HTR-8/SVneo (cell line): ENCODE results near the gene DOCK6.

Experiments used
- DNase-seq: peaks from one replicate; pipeline ENCODE4 v3.0.0; 2011; ENCODE audit warnings: low spot score, mixed read lengths; ENCODE audit not compliant: insufficient read length
- FAIRE-seq: peaks from 2 replicates; lab custom pipeline; 2011; peaks lifted over from hg19 to GRCh38; lab: Jason Lieb, UNC

Gene DOCK6

DNA sequence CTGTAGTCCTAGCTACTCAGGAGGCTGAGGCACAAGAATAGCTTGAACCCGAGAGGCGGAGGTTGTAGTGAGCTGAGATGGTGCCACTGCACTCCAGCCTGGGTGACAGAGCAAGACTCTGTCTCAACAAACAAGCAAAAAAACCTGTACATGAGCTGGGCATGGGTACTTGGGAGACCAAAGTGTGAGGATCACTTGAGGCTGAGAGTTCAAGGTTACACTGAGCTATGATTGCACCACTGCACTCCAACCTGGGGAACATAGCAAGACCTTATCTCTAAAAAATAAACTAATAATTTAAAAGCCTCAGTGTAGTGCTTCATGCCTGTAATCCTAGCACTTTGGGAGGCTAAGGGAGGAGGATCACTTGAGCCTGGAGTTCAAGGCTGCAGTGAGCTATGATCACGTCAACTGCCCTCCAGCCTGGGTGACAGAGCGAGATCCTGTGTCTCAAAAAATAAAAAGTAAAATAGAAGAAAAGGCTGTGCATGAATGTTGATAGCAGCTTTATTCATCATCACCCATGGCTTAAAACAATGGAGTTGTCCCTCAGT, 12.3 kb upstream of the DOCK6 start:
- DNase-seq (no peak), FAIRE-seq (no peak)

DNA sequence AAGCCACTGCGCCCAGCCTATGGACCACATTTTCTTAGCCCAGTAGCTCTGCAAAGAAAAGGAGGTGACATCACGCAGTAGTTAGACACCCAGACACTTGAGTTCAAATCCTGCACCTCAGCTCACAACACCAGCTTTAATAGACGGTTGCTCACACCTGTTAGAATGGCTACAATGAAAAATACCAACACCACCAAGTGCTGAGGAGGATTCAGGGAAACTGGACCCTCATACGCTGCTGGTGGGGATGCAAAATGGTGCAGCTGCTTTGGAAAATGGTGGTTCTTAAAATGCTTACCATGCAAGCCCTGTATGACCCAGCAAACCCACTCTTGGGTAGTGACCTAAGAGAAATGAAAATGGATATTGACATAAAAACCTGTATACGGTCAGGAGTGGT, 11.7 kb upstream of the DOCK6 start:
- DNase-seq (no peak), FAIRE-seq (no peak)

DNA sequence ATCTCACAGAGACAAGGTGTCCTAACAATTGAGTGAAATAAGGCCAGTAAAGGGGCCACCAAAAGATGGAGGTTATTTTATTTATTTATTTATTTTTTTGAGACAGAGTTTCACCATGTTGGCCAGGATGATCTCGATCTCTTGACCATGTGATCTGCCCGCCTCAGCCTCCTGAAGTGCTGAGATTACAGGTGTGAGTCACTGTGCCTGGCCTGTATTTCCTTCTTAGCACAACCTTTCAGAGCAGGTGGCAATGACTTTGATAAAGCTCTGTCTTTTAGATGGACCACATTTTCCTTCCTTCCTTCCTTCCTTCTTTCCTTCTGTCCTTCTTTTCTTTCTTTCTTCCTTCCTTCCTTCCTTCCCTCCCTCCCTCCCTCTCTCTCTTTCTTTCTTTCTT, 11.0 kb upstream of the DOCK6 start:
- DNase-seq (no peak), FAIRE-seq (no peak)

DNA sequence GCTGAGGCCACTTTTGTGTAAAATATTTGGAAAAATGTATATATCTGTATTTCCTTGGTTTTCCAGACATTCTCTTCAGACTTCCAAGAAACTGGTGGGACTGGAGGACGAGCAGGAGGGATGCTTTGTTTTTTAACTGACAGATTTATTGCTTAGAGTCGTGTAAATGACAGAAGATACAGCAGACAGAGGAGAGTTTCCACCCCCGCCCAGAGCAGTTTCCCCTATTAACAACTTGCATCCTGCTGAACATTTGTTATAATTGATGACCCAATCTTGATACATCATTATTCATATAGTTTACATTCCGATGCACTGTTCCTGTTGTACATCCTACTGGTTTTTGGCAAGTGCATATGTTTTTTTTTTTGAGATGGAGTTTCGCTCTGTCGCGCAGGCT, 7.1 kb upstream of the DOCK6 start:
- FAIRE-seq (no peak), DNase-seq (no peak)

DNA sequence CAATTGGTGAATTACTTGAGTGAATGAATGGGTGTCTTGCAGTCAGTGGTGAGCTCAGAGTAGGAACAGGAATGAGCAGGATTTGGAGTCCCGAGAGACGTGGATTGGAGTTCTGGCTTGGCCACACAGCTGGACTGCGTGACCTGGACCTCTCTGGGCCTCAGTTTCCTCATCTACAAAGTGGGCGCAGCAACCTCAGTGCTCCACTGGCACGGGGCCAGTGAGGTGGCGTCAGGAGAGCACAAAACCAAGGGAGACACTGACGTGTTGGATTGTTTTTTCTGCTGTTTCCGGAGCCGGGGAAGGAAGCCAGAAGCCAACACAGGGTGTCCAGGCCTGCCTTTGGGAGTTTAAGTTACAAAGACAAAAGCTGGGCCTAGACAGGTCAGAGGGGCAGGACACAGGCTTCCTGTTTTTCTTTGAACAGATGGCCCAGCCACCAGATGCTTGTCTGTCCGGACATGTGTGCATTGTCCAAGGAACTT, 6.5 kb upstream of the DOCK6 start:
- no peak for FAIRE-seq
- no peak for DNase-seq

DNA sequence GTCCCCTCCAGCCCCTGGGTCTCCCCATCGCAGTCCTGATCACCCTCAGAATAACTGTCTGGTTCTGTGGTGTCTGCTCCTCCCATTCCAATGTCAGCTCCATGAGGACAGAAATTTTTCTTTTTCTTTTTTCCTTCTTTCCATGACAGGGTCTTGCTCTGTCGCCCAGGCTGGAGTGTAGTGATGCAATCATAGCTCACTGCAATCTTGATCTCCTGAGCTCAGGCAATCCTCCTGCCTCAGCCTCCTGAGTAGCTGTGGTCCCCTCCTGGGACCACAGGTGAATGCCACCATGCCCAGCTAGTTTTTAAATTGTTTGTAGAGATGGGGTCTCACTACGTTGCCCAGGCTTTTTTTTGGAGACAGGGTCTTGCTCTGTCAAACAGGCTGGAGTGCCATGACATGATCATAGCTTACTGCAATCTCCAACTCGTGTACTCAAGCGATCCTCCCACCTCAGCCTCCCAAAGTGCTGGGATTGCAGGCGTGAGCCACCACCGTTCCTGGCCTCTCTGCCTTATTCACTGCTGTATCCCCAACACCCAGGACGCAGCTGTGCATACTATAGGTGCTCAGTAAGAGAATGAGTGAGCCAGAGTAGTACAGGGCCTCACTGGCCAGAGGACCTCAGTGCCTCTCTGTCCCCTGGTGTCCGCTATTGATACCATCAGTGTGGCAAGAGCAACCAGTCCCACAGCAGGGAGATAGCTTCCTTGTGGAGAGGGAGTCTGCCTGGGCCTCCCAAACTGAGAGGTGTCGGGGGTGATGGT, 5.2 kb upstream of the DOCK6 start:
- DNase-seq (no peak), FAIRE-seq (no peak)

DNA sequence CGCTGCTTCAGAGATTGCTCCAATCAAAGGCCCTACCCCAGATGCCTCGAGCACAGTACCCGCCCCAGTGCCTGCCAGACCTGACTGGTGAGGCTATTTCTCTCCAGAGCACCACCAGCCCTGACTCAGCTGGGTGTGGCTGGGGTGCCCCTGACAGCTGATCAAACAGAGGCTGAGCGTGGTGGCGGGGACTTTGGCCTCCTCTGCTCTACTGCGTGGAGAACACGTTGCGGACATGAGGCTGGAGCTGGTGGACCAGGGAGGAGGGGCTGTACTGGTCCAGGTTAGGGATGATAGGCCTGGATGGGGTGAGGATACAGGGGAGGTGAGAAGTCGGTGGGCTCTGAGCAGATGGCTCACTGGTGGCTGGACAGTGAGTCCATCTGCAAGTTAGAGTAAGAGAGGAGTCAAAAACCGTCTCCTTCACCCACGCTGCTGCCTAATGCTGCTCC, 3.5 kb upstream of the DOCK6 start:
- FAIRE-seq: no peak
- DNase-seq: no peak

DNA sequence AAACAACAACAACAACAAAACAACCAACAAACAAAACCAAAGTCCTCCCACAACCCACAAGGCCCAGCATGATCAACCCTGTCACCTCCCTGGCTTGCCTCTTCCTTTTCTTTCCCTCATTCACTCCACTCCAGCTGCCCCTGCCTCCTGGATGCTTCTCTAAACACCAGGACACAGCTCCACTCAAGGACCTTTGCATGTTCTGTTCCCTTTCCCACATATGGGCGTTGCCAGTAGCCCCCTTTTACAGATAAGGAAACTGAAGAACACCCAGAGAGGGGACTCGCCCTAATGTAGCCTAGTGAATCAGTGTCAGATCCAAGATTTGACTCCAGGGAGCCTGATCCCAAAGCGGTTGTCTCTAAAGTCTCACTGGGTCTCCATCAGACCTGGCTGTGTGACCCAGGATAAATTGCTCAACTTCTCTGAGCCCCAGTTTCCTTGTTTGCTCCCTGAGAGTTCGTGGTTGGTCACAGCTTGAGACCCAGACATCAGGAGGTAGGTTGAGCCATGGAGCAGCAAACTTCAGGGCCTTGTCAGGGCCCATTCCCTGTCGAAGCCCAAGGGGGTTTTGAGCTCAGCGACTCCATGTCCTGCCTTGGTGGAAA, 3.0 kb upstream of the DOCK6 start:
- DNase-seq (no peak), FAIRE-seq (no peak)

DNA sequence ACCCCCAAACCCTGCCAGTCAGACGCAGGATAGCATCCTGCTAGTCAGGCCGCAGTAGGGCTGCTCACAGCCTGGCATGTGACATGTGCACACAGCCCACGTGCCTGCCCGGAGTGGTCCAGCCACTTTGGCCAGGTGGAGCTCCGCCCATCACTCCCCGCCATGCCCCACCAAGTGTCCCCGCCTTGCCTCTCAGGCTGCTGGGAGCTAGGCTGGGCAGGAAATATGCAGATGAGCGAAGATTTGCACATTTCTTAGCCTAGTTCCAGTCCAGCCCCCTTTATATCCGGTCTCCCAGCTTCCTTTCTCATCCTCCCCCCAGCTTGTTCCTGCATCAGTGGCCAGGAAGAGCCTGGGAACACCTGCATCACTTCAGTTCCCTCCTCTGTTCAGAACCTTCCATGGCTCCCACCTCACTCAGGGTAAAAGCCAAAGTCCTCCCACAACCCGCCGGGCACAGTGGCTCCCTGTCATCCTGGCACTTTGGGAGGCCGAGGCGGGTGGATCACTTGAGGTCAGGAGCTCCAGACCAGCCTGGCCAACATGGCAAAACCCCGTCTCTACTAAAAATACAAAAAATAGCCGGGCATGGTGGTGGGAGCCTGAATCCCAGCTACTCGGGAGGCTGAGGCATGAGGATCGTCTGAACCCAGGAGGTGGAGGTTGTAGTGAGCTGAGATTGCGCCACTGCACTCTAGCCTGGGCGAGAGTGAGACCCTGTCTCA, 2.3 kb upstream of the DOCK6 start:
- FAIRE-seq (no peak), DNase-seq (no peak)

DNA sequence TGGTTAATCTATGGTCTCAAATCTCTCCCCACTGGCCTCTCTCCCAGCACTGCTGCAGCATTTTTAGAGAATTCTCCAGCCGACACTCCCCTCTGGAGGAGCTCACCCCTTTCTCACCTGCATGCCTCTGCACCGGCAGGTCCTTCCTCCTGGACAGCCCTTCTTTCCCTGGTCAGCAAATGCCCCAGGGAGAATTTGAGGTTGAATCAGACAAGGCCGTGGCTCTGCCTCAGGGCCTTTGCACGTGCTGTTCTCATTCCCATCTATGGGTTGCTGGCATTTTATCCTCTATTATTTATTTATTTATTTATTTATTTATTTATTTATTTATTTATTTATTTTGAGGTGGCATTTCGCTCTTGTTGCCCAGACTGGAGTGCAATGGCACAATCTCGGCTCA, 1.4 kb upstream of the DOCK6 start:
- no peak for FAIRE-seq
- no peak for DNase-seq

DNA sequence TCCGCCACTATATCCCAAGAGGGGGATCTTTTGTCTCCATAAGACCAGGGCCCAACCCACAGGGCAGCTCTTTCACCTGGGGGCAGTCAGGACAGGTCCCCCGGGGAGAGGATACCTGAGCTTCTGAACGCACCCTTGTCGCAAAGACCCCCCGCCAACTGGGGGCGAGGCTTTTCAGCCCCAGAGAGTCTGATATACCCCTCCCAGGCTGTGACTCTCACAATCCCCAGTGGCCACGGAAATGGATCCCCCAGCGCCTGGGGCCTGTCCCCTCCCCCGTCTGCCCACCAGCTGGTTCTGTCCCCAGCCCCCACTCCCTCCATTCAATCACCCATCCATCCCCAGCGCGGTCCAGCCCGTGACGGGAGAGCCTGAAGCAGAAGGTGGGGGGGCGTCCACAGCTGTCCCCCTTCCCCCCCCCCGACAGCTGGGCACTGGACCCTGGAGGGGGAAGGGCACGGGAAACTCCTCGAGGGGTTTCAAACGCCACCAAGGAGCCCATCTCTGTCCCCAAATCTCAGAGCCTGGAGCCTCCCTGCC, 823 bp downstream of the DOCK6 start:
- no peak for FAIRE-seq
- no peak for DNase-seq

DNA sequence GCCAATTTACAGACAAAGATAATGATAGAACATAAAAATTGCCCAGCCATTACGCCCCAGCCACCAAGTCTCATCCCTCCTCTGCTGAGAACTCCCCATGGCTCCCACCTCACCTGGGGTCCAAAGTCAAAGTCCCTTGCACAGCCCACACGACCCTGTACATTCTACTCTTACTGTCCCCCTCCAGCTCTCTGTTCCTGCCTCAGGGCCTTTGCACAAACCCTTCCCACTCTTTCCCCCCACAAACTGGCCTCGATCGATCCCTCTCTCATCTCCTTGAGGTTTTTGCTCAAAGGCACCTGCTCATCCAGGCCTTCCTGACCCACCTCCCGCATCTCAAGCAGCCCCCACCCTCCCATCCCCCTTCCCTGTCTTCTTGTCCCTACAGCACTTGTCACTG, 1.3 kb downstream of the DOCK6 start:
- FAIRE-seq (no peak), DNase-seq (no peak)

DNA sequence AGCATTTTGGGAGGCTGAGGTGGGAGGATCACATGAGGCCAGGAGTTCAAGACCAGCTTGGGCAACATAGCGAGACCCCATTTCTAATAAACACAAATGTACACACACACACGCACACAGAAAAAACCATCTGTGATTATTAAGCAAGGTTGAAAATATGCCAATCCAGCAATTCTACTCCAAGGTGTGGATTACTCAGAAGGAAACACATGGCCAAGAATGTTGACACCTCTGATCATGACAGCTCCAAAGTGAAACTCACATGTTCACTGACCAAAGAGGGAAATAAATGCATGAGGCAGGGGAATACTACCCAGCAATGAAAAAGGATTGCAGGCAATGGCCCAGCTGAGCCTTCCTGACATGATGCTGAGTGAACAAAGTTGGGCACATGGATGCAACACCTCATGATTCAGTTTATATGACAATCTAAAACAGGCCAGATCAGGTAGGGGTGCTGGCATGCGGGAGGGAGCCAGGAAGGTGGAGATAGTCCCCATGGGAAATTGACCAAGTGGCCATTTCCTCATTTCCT, 4.4 kb downstream of the DOCK6 start:
- DNase-seq: no peak
- FAIRE-seq: no peak

DNA sequence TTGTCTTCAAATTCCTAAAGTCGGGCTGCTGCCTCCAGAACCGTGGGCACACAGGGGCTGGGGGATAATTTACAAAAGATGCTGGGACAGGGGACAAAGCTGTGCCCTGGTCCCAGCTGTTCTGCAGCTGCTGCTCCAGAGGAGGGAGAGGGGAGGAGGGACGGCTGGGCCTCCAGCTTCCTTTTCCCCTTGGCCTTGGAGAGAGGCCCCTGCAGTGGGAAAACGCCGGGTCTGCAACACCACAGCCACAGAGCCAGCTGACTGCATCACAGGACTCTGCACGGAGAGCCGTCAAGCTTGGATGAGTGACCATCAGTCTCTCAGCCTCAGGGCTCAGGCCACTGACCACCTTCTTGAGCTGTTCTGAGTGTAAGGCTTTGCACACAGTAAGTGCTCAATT, 6.1 kb downstream of the DOCK6 start:
- DNase-seq: no peak
- no peak for FAIRE-seq

DNA sequence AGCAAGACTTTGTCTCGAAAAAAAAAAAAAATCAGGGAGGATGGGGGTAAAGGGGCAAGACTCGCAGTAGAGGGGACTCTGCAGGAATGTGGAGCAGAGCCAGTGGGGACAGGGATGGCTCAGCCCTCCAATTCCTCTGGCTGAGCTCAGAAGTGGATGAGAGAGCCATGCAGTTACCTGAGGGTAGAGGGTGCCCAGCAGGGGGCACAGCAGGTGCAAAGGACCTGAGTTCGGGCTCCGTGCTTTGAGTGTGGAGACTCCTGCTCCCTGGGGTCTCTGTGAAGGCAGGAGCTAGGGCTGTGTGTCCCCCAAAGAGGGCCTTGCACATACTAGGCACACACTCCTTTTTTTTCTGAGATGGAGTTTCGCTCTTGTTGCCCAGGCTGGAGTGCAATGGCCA, 7.7 kb downstream of the DOCK6 start:
- DNase-seq: no peak
- no peak for FAIRE-seq

DNA sequence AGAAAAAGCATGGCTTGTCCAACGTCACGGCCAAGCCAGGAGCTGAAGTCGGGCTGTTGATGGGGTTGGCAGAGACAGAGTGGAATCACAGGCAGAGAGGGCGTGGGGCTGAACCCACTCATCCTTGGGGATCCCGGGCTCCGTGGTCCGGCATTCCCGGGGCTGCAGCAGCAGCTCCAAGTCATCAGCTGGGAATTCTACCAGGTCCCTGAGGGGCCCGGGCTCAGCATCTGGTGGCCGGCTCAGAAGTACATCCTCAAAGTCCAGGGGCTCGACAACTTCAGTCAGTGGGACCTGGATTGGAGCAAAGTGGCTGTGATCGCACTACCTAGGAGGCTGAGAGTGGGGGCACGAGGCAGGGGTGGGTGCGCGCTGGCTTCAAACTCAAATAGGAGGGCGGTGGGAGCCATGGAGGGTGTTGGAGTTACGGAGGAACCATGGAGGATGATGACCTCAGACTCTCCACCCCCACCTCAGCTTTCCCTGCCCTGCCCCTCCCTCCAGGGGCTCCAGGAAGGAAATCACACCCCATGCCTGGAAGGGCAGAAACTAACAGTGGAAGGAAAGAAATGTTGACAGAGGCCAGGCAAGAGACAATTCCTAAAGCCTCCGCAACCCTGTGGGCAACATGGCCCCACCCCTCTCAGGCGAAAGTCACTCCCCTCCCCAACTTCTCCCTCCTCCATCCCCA, 9.5 kb downstream of the DOCK6 start:
- DNase-seq (no peak), FAIRE-seq (no peak)

DNA sequence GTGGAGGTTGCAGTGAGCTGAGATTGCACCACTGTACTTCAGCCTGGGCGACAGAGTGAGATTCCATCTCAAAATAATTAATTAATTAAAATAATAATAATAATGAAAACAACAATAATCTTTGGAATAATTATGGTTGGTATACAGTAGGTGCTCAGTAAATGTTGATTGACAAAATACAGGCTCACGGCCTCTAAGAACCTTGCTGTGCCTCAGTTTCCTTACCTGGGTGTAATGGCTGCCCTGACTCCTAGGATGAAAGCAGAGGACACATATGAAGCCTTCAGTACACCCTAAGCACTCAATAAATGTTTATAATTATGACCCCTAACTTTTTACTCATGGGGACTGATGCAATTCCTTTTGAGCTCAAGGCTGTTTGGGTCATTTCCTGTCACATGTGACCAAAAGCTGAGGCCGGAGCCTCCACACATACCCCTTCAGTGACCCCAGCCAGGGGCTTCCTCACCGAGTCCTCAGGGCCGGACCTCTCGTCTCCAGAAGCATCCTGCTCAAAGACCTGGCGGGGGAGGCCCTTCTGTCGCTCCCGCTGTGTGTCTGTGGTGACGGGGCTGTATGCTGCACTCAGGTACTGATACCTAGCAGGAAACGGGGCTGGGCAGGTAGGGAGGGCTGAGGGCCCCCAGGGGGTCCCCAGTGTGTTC, 10.5 kb downstream of the DOCK6 start:
- no peak for FAIRE-seq
- DNase-seq: no peak

DNA sequence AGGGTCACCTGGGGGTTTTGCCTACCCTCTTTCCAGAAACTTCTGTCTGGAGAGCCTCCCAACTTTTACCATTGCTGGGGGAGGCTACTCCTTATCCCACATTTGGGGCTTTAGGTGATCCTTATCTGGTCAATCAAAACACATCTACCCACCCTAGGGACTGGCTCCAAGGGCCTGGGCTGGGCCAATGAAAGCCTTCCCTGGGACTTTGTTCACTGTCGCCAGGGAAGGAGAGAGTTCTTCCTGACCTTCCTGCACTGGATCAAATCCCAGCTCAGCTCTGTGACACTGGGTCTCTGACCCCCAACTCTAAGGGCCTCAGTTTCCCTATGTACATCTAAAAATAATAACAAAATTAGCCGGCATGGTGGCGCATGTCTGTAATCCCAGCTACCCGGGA, 11.1 kb downstream of the DOCK6 start:
- FAIRE-seq: no peak

DNA sequence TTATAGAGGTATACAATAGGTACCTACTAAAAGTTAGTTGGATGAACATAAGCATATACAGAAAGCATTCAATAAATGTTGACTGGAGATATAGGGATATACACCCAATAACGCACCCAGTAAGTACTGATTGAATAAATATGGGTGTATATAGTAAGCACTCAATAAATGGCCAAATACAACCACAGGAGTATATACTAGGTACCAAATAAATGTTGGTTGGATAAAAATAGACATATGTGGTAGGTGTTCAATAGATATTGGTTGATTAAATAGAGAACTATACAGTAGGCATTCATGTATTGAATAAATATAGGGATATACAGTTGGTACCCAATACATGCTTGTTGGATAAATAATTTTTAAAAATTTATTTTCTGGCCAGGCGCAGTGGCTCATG, 13.5 kb downstream of the DOCK6 start:
- DNase-seq: no peak
- no peak for FAIRE-seq

More for the DNA sequence above, 11.1 kb downstream of the DOCK6 start:
- no peak for DNase-seq
